PC-9 (cell line): ENCODE measurements around the gene KRT16. TPM values are rescaled to one million over a fixed set of nuclear protein-coding genes. Genes with fewer than 3 reads are reported as not detected.
A peak's percentile ranks its signal among the peaks of the same experiment; 100 is the strongest.
"Not testable (repeated sequence)": the region's sequence is repeated elsewhere in the genome, so short reads cannot be mapped to it uniquely, and the experiment has no call there.

ENCODE experiments used
- BruUV-seq: library from RNA; stranded (reverse); fragments of 400-500 nt; replicated peaks from 2 replicates; lab custom pipeline; 2021; lab: Mats Ljungman, UMichigan
- CTCF ChIA-PET: fragments of 300-600 bp; sonication (Branson Sonifier 250); formaldehyde crosslinking; loops from one replicate; lab custom pipeline; 2022; ENCODE audit warnings: antibody characterized with exemption; lab: Charles Lee
- POLR2A ChIA-PET: fragments of 300-600 bp; sonication (Branson Sonifier 250); formaldehyde crosslinking; loops from one replicate; lab custom pipeline; 2022; ENCODE audit warnings: antibody characterized with exemption; ENCODE audit not compliant: unreplicated experiment; lab: Charles Lee
- DNase-seq, 2 experiments: peaks; one replicate each; pipeline versions ENCODE4 v3.0.0 to v3.0.0-alpha.2; 2015 to 2022; ENCODE audit warnings: mixed read lengths in 1 of 2
- H2AFZ ChIP-seq: fragments of 200-600 bp; sonication (generic); 2 replicates; pipeline ENCODE4 v1.8.1; 2017; ENCODE audit warnings: antibody characterized with exemption
- H3F3A ChIP-seq: fragments of 200-600 bp; sonication (generic); 2 replicates; pipeline ENCODE4 v1.8.1; 2017; ENCODE audit warnings: antibody characterized with exemption, mild to moderate bottlenecking, low read depth; ENCODE audit not compliant: insufficient read depth
- H3K27ac ChIP-seq: fragments of 200-600 bp; sonication (generic); 2 replicates; pipeline ENCODE4 v1.6.1; 2016; ENCODE audit warnings: mixed run types
- H3K27me3 ChIP-seq: fragments of 200-600 bp; sonication (generic); 2 replicates; pipeline ENCODE4 v1.6.1; 2016; ENCODE audit warnings: low read depth, mixed run types; ENCODE audit not compliant: insufficient read depth
- H3K36me3 ChIP-seq: fragments of 200-600 bp; sonication (generic); 2 replicates; pipeline ENCODE4 v1.6.1; 2016; ENCODE audit warnings: low read depth, mixed run types
- H3K4me1 ChIP-seq: fragments of 200-600 bp; sonication (generic); replicated peaks from 2 replicates; pipeline ENCODE4 v1.6.1; 2016; ENCODE audit warnings: mixed run types; ENCODE audit not compliant: insufficient read depth
- H3K4me2 ChIP-seq: fragments of 200-600 bp; sonication (generic); 2 replicates; pipeline ENCODE4 v1.6.1; 2017; ENCODE audit warnings: mixed run types
- H3K4me3 ChIP-seq: fragments of 200-600 bp; sonication (generic); 2 replicates; pipeline ENCODE4 v1.6.1; 2016; ENCODE audit warnings: mixed run types
- H3K79me2 ChIP-seq: fragments of 200-600 bp; sonication (generic); 2 replicates; pipeline ENCODE4 v1.6.1; 2017; ENCODE audit warnings: low read depth, mixed run types
- H3K9me2 ChIP-seq: fragments of 200-600 bp; sonication (generic); 2 replicates; pipeline ENCODE4 v1.8.1; 2017; ENCODE audit warnings: mild to moderate bottlenecking; ENCODE audit not compliant: insufficient read depth
- H3K9me3 ChIP-seq: fragments of 200-600 bp; sonication (generic); 2 replicates; pipeline ENCODE4 v1.8.1; 2016; ENCODE audit warnings: low read depth; ENCODE audit not compliant: insufficient read depth
- H4K20me1 ChIP-seq: fragments of 200-600 bp; sonication (generic); 2 replicates; pipeline ENCODE4 v1.8.1; 2017; ENCODE audit not compliant: insufficient read depth
- EZH2 ChIP-seq: fragments of 200-600 bp; sonication (generic); IDR thresholded peaks from 2 replicates; pipeline ENCODE4 v1.8.0; 2017; ENCODE audit warnings: antibody characterized with exemption, low read depth
- intact Hi-C: fragments of 100-400 bp; cut with micrococcal nuclease; formaldehyde crosslinking; loops from one replicate; pipeline ENCODE4 v1.10.0; 2022; ENCODE audit not compliant: unreplicated experiment
- total RNA-seq: library from RNA; stranded (reverse); gene quantifications from 2 replicates; pipeline ENCODE4 v1.2.3, GENCODE V29; 2021
- TF ChIP-seq, protein P1 (sequence below): fragments of 200-600 bp; sonication (generic); conservative IDR thresholded peaks from 2 replicates; pipeline ENCODE4 v1.6.1; 2017; ENCODE audit warnings: mixed run types, antibody characterized with exemption, mild to moderate bottlenecking, moderate library complexity

KRT16 gene
- total RNA-seq, 1 experiment from 2014 or later, result 41.7 TPM

DNA sequence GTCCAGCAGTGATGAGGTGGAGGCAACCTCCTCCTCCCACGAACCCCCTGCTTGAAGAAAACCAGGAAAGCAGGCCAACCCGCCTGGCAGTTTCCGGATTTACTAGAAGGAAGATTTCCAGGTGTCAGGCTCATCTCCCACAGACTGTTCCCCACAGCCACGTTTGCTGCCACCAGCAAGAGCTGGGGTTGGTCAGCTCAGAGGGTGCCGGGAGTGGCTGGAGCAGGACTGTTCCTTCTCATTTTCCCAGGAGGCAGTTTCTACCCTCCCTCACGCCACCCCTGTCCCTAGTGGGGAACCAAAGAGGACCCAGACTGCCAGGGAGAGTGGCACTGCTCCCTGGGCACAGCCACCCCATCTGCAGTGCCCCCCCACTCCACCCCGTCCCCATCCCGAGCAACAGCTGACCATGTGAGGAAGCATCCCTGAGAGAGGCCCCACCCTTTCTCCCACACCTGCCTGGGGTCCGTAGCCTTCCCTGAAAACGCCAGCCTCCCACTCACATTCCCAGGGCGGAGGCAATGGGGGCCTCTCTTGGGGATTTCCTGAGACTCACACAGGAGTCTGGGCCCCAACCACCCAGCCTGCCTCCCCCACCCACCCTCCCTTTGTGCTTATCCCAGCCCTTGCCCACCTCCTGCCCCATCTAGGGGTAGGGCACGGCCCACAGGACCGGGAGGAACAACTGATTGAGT, 5.9 kb upstream of the KRT16 start:
- H3K27ac ChIP-seq, result no peak overlapping the region
- H3K79me2 ChIP-seq, result no peaks in the 10 kb centered on the region
- no peak overlapping the region for H2AFZ ChIP-seq
- intact Hi-C loops, result no loop called here
- DNase-seq, result peak in 1 of 2 experiments; percentile 48
- no peaks in the 10 kb centered on the region for H3K27me3 ChIP-seq
- H3K9me3 ChIP-seq, result no peaks in the 10 kb centered on the region
- H3K36me3 ChIP-seq, result no peaks in the 10 kb centered on the region
- peaks cover 32% of the 10 kb centered on the region for H3K4me1 ChIP-seq
- BruUV-seq, result no TSS peak
- no peak overlapping the region for H3K4me3 ChIP-seq
- no peak overlapping the region; the same call in 1 of the 2 replicates for H3K4me2 ChIP-seq
- H3F3A ChIP-seq, result peaks cover 9% of the 10 kb centered on the region; the same call in 1 of the 2 replicates
- no peaks in the 10 kb centered on the region for H3K9me2 ChIP-seq
- ChIA-PET POLR2A (interaction anchor here (0.5 to 0.6 kb wide), 2 partner anchors 59 to 85 kb away, joined by 4 to 7 read pairs; no protein-coding TSS in a partner anchor), CTCF (interaction anchor here (0.7 kb wide), 1 partner anchor 13 kb away, joined by 3 read pairs; no protein-coding TSS in a partner anchor)
- H4K20me1 ChIP-seq, result no peaks in the 10 kb centered on the region
- TF ChIP-seq, protein P1, sequence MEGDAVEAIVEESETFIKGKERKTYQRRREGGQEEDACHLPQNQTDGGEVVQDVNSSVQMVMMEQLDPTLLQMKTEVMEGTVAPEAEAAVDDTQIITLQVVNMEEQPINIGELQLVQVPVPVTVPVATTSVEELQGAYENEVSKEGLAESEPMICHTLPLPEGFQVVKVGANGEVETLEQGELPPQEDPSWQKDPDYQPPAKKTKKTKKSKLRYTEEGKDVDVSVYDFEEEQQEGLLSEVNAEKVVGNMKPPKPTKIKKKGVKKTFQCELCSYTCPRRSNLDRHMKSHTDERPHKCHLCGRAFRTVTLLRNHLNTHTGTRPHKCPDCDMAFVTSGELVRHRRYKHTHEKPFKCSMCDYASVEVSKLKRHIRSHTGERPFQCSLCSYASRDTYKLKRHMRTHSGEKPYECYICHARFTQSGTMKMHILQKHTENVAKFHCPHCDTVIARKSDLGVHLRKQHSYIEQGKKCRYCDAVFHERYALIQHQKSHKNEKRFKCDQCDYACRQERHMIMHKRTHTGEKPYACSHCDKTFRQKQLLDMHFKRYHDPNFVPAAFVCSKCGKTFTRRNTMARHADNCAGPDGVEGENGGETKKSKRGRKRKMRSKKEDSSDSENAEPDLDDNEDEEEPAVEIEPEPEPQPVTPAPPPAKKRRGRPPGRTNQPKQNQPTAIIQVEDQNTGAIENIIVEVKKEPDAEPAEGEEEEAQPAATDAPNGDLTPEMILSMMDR, result no peak
- TF ChIP-seq EZH2, result no peak

DNA sequence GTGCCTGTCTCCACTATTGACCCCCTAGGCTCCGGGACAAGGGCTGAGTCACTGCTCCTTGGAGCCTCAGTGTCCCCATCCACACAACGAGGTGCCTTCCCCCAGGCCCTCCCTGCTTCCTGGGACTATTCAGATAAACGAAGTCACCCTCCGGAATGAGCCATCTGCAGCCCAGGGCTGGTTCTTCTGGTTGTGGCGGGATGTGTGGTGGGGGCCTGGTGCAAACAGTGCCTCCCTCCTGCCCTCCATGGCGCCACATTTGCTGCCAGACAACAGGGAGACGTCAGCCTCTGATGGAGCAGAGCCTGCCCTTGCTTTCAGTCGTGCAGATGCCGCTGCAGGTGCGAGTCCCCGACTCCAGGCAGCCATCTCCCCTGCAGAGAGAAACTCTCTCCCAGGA, 5.1 kb upstream of the KRT16 start:
- no peaks in the 10 kb centered on the region for H3K9me2 ChIP-seq
- no peaks in the 10 kb centered on the region for H3K9me3 ChIP-seq
- POLR2A ChIA-PET, result interaction anchor here (0.5 kb wide), 1 partner anchor 60 kb away, joined by 7 read pairs; no protein-coding TSS in a partner anchor
- H3F3A ChIP-seq, result peaks cover 9% of the 10 kb centered on the region; the same call in 1 of the 2 replicates
- H3K27me3 ChIP-seq, result no peaks in the 10 kb centered on the region
- intact Hi-C loops, result no loop called here
- no peak overlapping the region for H3K4me3 ChIP-seq
- BruUV-seq, result no TSS peak
- no peak overlapping the region for H3K4me2 ChIP-seq
- H4K20me1 ChIP-seq, result no peaks in the 10 kb centered on the region
- H3K79me2 ChIP-seq, result no peaks in the 10 kb centered on the region
- H3K27ac ChIP-seq, result no peak overlapping the region
- no peaks in the 10 kb centered on the region for H3K36me3 ChIP-seq
- no peak for DNase-seq
- no peak for TF ChIP-seq EZH2
- H2AFZ ChIP-seq, result no peak overlapping the region
- CTCF ChIA-PET, result no interaction called here
- H3K4me1 ChIP-seq, result peaks cover 30% of the 10 kb centered on the region

DNA sequence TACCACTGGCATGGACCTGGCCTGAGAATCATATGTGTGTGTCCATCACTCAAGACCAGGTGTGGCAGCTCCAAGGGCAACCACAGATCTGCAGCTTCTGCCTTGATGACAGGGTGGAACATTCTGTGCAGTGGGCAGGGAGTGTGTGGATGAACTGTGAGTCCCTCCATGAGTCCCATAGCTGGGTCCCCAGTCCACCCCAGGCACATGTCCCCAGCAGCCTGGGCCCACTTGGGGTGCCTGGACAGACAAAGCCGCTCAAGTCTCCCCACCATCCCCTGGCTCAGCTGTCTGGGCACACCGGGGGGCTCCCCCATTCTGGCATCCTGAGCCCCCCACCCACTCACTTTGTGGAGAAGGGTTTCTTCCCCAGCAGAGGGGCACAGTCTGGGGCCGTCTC, 4.6 kb upstream of the KRT16 start:
- H2AFZ ChIP-seq, result no peak overlapping the region
- BruUV-seq, result no TSS peak
- H3K9me2 ChIP-seq, result no peaks in the 10 kb centered on the region
- peaks cover 12% of the 10 kb centered on the region; the same call in 1 of the 2 replicates for H3F3A ChIP-seq
- H4K20me1 ChIP-seq, result no peaks in the 10 kb centered on the region
- H3K4me1 ChIP-seq, result peaks cover 32% of the 10 kb centered on the region
- no peak overlapping the region for H3K4me2 ChIP-seq
- POLR2A ChIA-PET, result interaction anchor here (0.7 kb wide), 1 partner anchor 23 kb away, joined by 5 read pairs; no protein-coding TSS in a partner anchor
- no peaks in the 10 kb centered on the region for H3K36me3 ChIP-seq
- intact Hi-C loops, result no loop called here
- no peak overlapping the region for H3K4me3 ChIP-seq
- DNase-seq, result no peak
- no peaks in the 10 kb centered on the region for H3K9me3 ChIP-seq
- no peaks in the 10 kb centered on the region for H3K79me2 ChIP-seq
- TF ChIP-seq, protein P1, result no peak
- TF ChIP-seq EZH2, result no peak
- CTCF ChIA-PET, result no interaction called here
- no peaks in the 10 kb centered on the region for H3K27me3 ChIP-seq
- H3K27ac ChIP-seq, result no peak overlapping the region

DNA sequence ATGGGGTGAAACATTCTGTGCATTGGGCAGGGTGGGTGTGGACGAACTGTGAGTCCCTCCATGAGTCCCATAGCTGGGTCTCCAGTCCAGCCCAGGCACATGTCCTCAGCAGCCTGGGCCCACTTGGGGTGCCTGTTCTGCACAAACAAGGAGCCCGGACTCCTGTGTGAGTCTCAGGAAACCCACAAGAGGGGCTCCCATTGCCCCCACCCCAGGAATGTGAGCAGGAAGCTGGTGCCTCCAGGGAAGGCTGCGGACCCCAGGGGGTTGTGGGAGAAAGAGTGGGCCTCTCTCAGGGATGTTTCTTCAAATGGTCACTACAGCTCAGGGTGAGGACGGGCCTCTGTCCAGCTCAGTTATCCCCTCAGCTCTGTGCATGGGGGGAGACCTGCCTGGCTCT, 3.9 kb upstream of the KRT16 start:
- peaks cover 38% of the 10 kb centered on the region for H3K4me1 ChIP-seq
- H3K27me3 ChIP-seq, H3K9me3 ChIP-seq, H4K20me1 ChIP-seq, CTCF ChIA-PET, H3K36me3 ChIP-seq, H3K27ac ChIP-seq, POLR2A ChIA-PET, H3K79me2 ChIP-seq, DNase-seq, H3K9me2 ChIP-seq, BruUV-seq, H3K4me3 ChIP-seq, intact Hi-C loops, H3K4me2 ChIP-seq, H2AFZ ChIP-seq: not testable (repeated sequence)
- H3F3A ChIP-seq, result peaks cover 15% of the 10 kb centered on the region; the same call in 1 of the 2 replicates
